BLaER1 treated with 17β-estradiol and CSF1 and Interleukin-3, amounts not matched to agents 10 nM and 100 nM (cell line): Measurements from ENCODE around the gene RAB33B.
"Not testable (repeated sequence)": the region's sequence is repeated elsewhere in the genome, so short reads cannot be mapped to it uniquely, and the experiment has no call there.

ENCODE experiments used
- H3K27ac ChIP-seq, 11 experiments: shearing (Covaris generic); formaldehyde crosslinking; 2 replicates each; pipeline ENCODE4 v1.8.1; 2022
- H3K27me3 ChIP-seq, 11 experiments: shearing (Covaris generic); formaldehyde crosslinking; 2 replicates each; pipeline ENCODE4 v1.8.1; 2022
- H3K36me3 ChIP-seq, 11 experiments: shearing (Covaris generic); formaldehyde crosslinking; 2 replicates each; pipeline ENCODE4 v1.8.1; 2022
- H3K4me1 ChIP-seq, 10 experiments: shearing (Covaris generic); formaldehyde crosslinking; 2 replicates each; pipeline ENCODE4 v1.8.1; 2022
- H3K4me2 ChIP-seq, 11 experiments: shearing (Covaris generic); formaldehyde crosslinking; 2 replicates each; pipeline ENCODE4 v1.8.1; 2022
- H3K4me3 ChIP-seq, 10 experiments: shearing (Covaris generic); formaldehyde crosslinking; 2 replicates each; pipeline ENCODE4 v1.8.1; 2022
- H3K9ac ChIP-seq, 11 experiments: shearing (Covaris generic); formaldehyde crosslinking; 2 replicates each; pipeline ENCODE4 v1.8.1; 2022
- H3K9me3 ChIP-seq, 11 experiments: shearing (Covaris generic); formaldehyde crosslinking; replicated peaks in 1 of 11; 2 replicates each; pipeline ENCODE4 v1.8.1; 2022
- H4K20me1 ChIP-seq, 11 experiments: shearing (Covaris generic); formaldehyde crosslinking; 2 replicates each; pipeline ENCODE4 v1.8.1; 2022
- Cebpa-rat ChIP-seq, 11 experiments: shearing (Covaris generic); IDR thresholded peaks; 2 replicates each; pipeline ENCODE4 v1.8.1; 2022

The RAB33B gene

DNA sequence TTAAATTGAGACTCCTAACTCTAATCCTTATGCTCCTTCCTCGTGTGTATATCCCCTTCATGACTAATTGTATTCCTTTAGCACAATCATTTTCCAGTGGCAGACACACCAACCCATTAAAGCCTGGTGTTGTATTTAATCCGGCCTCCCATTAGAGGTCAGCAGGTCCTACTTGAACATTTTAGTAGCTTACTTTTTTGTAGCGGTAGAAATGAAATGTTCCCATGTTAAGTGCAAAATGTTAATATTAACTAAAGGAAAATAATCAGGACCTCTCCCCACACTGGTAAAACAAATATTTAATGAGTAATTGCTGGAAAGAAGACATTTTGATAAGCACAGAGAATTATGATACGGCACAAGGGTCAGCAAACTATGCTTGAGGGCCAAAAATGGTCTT is 3.4 kb downstream of the RAB33B start:
- Histone ChIP-seq H3K9me3 (no peaks in the 10 kb centered on the region), H3K9ac (no peak overlapping the region), H3K4me2 (peak overlapping the region in 5 of 11 experiments; percentile 84 to 93 (median 93); a peak in 7 of 22 replicates), H3K36me3 (peaks cover 0 to 28% (median 19%) of the 10 kb centered on the region in 11 experiments; a peak in 14 of 22 replicates), H3K27ac (no peak overlapping the region), H3K27me3 (no peaks in the 10 kb centered on the region), H4K20me1 (peaks cover 0 to 76% (median 12%) of the 10 kb centered on the region in 11 experiments; a peak in 9 of 22 replicates), H3K4me3 (no peak overlapping the region), H3K4me1 (peaks cover 25 to 34% (median 31%) of the 10 kb centered on the region in 10 experiments)
- TF ChIP-seq Cebpa-rat (IDR thresholded peaks at IDR 0.05), result no peak

DNA sequence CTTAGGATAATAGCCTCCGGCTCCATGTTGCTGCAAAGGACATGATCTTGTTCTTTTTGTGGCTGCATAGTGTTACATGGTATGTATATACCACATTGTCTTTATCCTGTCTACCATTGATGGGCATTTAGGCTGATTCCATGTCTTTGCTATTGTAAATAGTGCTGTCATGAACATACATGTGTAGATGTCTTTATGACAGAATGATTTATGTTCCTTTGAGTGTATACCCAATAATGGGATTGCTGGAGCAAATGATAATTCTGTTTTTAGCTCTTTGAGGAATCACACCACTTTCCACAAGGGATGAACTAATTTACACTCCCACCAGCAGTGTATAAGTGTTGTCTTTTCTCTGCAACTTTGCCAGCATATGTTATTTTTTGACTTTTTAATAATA is 4.6 kb downstream of the RAB33B start:
- no peak overlapping the region for H3K4me2 ChIP-seq

DNA sequence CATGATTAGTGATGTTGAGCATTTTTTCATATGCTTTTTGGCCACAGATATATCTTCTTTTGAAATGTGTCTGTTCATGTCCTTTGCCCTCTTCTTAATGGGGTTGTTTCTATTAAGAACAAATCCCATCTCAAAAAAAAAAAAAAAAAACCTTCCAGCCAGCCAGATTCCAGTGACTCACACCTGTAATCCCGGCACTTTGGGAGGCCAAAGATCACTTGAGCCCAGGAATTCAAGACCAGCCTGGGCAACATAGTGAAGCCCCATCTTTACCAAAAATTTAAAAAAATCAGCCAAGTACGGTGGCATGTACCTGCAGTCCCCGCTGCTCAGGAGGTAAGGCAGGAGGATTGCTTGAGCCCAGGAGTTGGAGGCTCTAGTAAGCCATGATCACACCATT is 5.1 kb downstream of the RAB33B start:
- Histone ChIP-seq H3K9ac (no peak overlapping the region), H3K9me3 (peaks cover 0 to 3% (median 0%) of the 10 kb centered on the region in 11 experiments; a peak in 2 of 22 replicates), H4K20me1 (peaks cover 0 to 90% (median 14%) of the 10 kb centered on the region in 11 experiments; a peak in 9 of 22 replicates), H3K4me3 (no peak overlapping the region), H3K27me3 (no peaks in the 10 kb centered on the region), H3K27ac (no peak overlapping the region), H3K36me3 (peaks cover 0 to 33% (median 27%) of the 10 kb centered on the region in 11 experiments; a peak in 17 of 22 replicates), H3K4me1 (peaks cover 21 to 28% (median 25%) of the 10 kb centered on the region in 10 experiments), H3K4me2 (no peak overlapping the region)
- no peak for TF ChIP-seq Cebpa-rat (IDR thresholded peaks at IDR 0.05)

More for the DNA sequence above, 4.6 kb downstream of the RAB33B start:
- Histone ChIP-seq H3K4me1 (peaks cover 21 to 28% (median 25%) of the 10 kb centered on the region in 10 experiments), H3K9me3 (peaks cover 0 to 3% (median 0%) of the 10 kb centered on the region in 11 experiments; a peak in 1 of 22 replicates), H3K36me3 (peaks cover 0 to 33% (median 27%) of the 10 kb centered on the region in 11 experiments; a peak in 17 of 22 replicates), H3K27me3 (no peaks in the 10 kb centered on the region), H3K4me3 (no peak overlapping the region), H3K9ac (no peak overlapping the region), H4K20me1 (peaks cover 0 to 85% (median 14%) of the 10 kb centered on the region in 11 experiments; a peak in 9 of 22 replicates), H3K27ac (no peak overlapping the region)
- no peak for TF ChIP-seq Cebpa-rat (IDR thresholded peaks at IDR 0.05)

DNA sequence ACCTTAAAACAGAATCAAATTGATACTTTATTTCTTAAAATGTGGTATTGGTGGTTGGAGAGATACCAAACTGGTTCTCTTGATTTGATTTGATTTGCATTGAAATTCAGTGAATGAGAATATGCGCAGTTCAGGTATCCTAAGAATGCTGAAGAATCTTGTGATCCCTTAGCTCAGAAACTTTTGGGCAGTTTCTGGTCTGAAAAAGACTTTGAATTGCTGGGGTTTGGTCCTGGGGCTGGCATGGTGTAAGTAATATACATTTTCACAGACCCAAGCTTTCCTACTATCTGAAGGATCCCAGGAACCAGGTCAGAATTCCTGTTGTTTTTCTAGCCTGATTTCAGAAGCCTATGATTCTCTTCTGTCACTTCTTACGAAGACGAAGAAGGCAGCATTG is 6.6 kb downstream of the RAB33B start:
- Histone ChIP-seq H3K9me3 (peaks cover 0 to 12% (median 6%) of the 10 kb centered on the region in 11 experiments; a peak in 10 of 22 replicates), H3K27me3 (no peaks in the 10 kb centered on the region), H3K9ac (no peak overlapping the region), H3K4me1 (peaks cover 13 to 19% (median 14%) of the 10 kb centered on the region in 10 experiments), H3K27ac (no peak overlapping the region), H3K4me3 (no peak overlapping the region), H4K20me1 (peaks cover 0 to 78% (median 14%) of the 10 kb centered on the region in 11 experiments; a peak in 9 of 22 replicates), H3K36me3 (peaks cover 0 to 33% (median 27%) of the 10 kb centered on the region in 11 experiments; a peak in 17 of 22 replicates), H3K4me2 (no peak overlapping the region)
- no peak for TF ChIP-seq Cebpa-rat (IDR thresholded peaks at IDR 0.05)

DNA sequence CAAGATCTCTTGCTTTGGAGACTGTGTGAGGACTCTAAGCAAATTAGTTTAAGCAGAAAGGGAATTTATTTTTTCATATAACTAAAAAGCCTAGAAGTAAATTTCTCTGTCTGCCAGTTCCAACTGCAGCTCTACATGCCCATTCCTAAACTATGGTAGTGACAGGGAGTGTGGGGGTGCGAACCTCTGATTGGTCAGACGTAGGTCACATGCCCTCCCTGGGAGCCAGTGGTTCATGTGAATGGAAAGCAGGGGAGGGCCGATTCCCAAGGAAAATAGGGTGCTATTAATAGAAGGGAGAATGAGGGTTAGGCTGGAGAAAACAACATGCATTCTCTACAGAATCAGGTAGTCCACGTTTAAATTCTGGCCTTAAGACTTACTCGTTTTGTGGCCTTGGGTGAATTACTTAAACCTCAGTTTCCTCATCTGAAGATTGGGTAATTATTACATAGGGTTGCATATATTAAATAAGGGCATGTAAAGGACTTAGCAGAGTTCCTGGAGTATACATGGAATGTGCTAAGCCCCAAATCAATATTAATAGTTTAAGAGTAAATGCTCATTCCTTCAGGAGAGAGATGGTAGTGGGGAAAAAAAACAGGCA is 7.2 kb downstream of the RAB33B start:
- no peak overlapping the region for H3K4me2 ChIP-seq

DNA sequence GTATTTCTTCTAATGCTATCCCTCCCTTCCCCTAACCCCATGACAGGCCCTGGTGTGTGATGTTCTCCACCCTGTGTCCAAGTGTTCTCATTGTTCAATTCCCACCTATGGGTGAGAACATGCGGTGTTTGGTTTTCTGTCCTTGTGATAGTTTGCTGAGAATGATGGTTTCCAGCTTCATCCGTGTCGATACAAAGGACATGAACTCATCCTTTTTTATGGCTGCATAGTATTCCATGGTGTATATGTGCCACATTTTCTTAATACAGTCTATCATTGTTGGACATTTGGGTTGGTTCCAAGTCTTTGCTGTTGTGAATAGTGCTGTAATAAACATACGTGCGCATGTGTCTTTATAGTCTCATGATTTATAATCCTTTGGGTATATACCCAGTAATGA is 10.6 kb downstream of the RAB33B start:
- peaks cover 21 to 41% (median 35%) of the 10 kb centered on the region in 11 experiments for H3K9me3 ChIP-seq
- H3K9ac ChIP-seq, H3K27ac ChIP-seq, H3K4me3 ChIP-seq, H3K27me3 ChIP-seq, H3K4me2 ChIP-seq, H3K4me1 ChIP-seq: not testable (repeated sequence)
- peaks cover 8 to 50% (median 27%) of the 10 kb centered on the region in 11 experiments; a peak in 20 of 22 replicates for H3K36me3 ChIP-seq
- peaks cover 0 to 54% (median 7%) of the 10 kb centered on the region in 11 experiments; a peak in 8 of 22 replicates for H4K20me1 ChIP-seq

More for the DNA sequence above, 7.2 kb downstream of the RAB33B start:
- peaks cover 0 to 78% (median 16%) of the 10 kb centered on the region in 11 experiments; a peak in 9 of 22 replicates for H4K20me1 ChIP-seq
- H3K9ac ChIP-seq, result no peak overlapping the region
- peaks cover 7 to 13% (median 9%) of the 10 kb centered on the region in 10 experiments for H3K4me1 ChIP-seq
- H3K27me3 ChIP-seq, result no peaks in the 10 kb centered on the region
- H3K4me3 ChIP-seq, result no peak overlapping the region
- peaks cover 0 to 33% (median 27%) of the 10 kb centered on the region in 11 experiments; a peak in 17 of 22 replicates for H3K36me3 ChIP-seq
- no peak for TF ChIP-seq Cebpa-rat (IDR thresholded peaks at IDR 0.05)
- peaks cover 0 to 17% (median 10%) of the 10 kb centered on the region in 11 experiments; a peak in 10 of 22 replicates for H3K9me3 ChIP-seq
- H3K27ac ChIP-seq, result no peak overlapping the region

DNA sequence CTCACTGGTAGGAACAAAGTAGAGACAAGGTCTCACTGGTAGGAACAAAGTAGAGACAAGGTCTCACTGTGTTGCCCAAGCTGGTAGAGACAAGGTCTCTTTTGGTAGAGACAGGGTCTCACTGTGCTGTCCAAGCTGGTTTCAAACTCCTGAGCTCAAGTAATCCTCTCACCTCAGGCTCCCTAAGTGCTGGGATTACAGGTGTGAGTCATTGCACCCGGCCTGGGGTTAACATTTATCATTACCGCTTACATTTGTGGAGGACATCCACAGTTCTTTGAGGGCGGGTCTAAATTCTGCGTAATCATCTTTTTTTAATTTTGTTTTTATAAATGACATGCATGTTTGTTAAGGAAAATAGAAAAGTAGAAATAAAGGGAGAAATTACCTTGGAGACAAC is 12.0 kb downstream of the RAB33B start:
- Histone ChIP-seq H3K4me1 (no peaks in the 10 kb centered on the region), H3K9me3 (peaks cover 35 to 55% (median 49%) of the 10 kb centered on the region in 11 experiments), H3K4me2 (no peak overlapping the region), H4K20me1 (peaks cover 0 to 56% (median 7%) of the 10 kb centered on the region in 11 experiments; a peak in 9 of 22 replicates), H3K27me3 (no peaks in the 10 kb centered on the region), H3K27ac (no peak overlapping the region), H3K36me3 (peaks cover 21 to 52% (median 33%) of the 10 kb centered on the region in 11 experiments; a peak in 21 of 22 replicates), H3K9ac (no peak overlapping the region), H3K4me3 (no peak overlapping the region)
- no peak for TF ChIP-seq Cebpa-rat (IDR thresholded peaks at IDR 0.05)

DNA sequence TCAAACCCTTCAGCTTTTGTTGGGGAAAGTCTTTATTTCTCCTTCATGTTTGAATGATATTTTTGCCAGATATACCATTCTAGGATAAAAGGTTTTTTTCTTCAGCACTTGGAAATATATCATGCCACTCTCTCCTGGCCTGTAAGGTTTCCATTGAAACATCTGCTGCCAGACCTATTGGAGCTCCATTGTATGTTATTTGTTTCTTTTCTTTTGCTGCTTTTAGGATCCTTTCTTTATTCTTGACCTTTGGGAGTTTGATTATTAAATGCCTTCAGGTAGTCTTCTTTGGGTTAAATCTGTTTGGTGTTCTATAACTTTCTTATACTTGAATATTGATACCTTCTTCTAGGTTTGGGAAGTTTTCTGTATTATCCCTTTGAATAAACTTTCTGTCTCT is 14.8 kb downstream of the RAB33B start:
- Histone ChIP-seq H3K9me3 (peaks cover 47 to 81% (median 69%) of the 10 kb centered on the region in 11 experiments), H3K36me3 (peaks cover 28 to 63% (median 52%) of the 10 kb centered on the region in 11 experiments), H4K20me1 (peaks cover 0 to 39% (median 3%) of the 10 kb centered on the region in 11 experiments; a peak in 8 of 22 replicates)
- H3K27ac ChIP-seq, H3K4me3 ChIP-seq, H3K9ac ChIP-seq, H3K27me3 ChIP-seq, H3K4me1 ChIP-seq, H3K4me2 ChIP-seq: not testable (repeated sequence)

DNA sequence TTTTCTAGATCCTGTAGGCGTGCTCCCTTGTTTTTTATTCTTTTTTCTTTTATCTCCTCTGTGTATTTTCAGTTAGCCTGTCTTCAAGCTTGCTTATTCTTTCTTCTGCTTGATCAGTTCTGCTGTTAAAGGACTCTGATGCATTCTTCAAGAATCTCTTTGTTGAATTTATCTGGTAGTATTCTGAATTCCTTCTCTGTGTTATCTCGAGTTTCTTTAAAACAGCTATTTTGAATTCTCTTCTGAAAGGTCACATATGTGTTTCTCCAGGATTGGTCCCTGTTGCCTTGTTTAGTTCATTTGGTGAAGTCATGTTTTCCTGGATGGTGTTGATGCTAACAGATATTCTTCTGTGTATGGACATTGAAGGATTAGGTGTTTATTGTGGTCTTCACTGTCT is 15.3 kb downstream of the RAB33B start:
- Histone ChIP-seq H3K27ac (no peak overlapping the region), H3K27me3 (no peaks in the 10 kb centered on the region), H4K20me1 (peaks cover 0 to 34% (median 3%) of the 10 kb centered on the region in 11 experiments; a peak in 8 of 22 replicates), H3K9me3 (peaks cover 47 to 78% (median 66%) of the 10 kb centered on the region in 11 experiments), H3K4me2 (no peak overlapping the region), H3K9ac (no peak overlapping the region), H3K4me3 (no peak overlapping the region), H3K36me3 (peaks cover 31 to 68% (median 57%) of the 10 kb centered on the region in 11 experiments), H3K4me1 (no peaks in the 10 kb centered on the region)
- TF ChIP-seq Cebpa-rat (IDR thresholded peaks at IDR 0.05), result no peak
